ENCODE data around the gene MACO1.
"Not testable (repeated sequence)": the region's sequence is repeated elsewhere in the genome, so short reads cannot be mapped to it uniquely, and the experiment has no call there.

GRCh38 chr1:25383875-25384274 lies 46.8 kb upstream of the MACO1 start:
- TF ChIP-seq POLR2A (IDR thresholded peaks at IDR 0.05; ENCODE audit: low read length); GATA1 (IDR thresholded peaks at IDR 0.05; ENCODE audit: low read depth, low read length): not testable (repeated sequence)
